ENCODE data around the gene FRMD4A.

DNA sequence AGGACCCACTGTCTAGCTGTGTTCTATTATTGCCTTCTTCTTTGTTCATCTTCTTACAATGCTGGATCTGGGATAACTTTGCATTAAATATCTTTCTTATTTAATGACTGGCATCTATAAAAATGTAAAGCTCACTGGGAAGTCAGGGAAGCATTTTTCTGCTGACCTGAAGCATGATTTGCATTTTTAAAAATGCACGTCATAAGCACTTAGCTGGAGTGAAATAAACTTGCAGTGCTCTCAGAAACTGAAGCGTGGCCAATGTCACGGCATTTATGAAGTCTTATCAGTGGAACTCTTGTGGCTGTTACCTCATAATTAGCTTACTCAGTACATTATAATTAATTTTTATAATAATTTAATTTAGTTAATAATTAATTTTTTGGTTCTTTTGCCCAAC lies 59.1 kb downstream of the FRMD4A start:
- TF ChIP-seq POLR2A (IDR thresholded peaks at IDR 0.05) (no peak), CTCF (IDR thresholded peaks at IDR 0.05 in 4 of 5, conservative IDR thresholded peaks at IDR 0.05 in 1 of 5) (no peak)
